ENCODE results near the gene RPGR.

RPGR gene

GRCh38 chrX:38279188-38279587 lies 48.1 kb downstream of the RPGR start:
- Histone ChIP-seq H3K9ac (ENCODE audit: low read length) (no peak overlapping the region), H3K9me3 (ENCODE audit: low read length) (no peaks in the 10 kb centered on the region), H3K36me3 (ENCODE audit: insufficient read depth, low read length) (no peaks in the 10 kb centered on the region), H3K27ac (ENCODE audit: low read depth, low read length) (no peak overlapping the region), H3K27me3 (ENCODE audit: control insufficient read depth in 1 of 2, insufficient read depth in 2 of 2, low read length in 2 of 2) (no peaks in the 10 kb centered on the region), H3K4me1 (ENCODE audit: insufficient read depth, low read length) (no peaks in the 10 kb centered on the region), H3K4me3 (ENCODE audit: low read depth in 1 of 2, low read length in 2 of 2) (no peak overlapping the region)

GRCh38 chrX:38278682-38279081 lies 48.6 kb downstream of the RPGR start:
- H3K9ac ChIP-seq (ENCODE audit: low read length) = no peak overlapping the region

GRCh38 chrX:38277802-38278201 lies 49.5 kb downstream of the RPGR start:
- H3K4me3 ChIP-seq (ENCODE audit: low read depth in 1 of 2, low read length in 2 of 2) = no peak overlapping the region
- no peaks in the 10 kb centered on the region for H3K27me3 ChIP-seq (ENCODE audit: control insufficient read depth in 1 of 2, insufficient read depth in 2 of 2, low read length in 2 of 2)
- no peak overlapping the region for H3K9ac ChIP-seq (ENCODE audit: low read length)
- H3K27ac ChIP-seq (ENCODE audit: low read depth, low read length) = no peak overlapping the region
- H3K9me3 ChIP-seq (ENCODE audit: low read length) = no peaks in the 10 kb centered on the region
- no peaks in the 10 kb centered on the region for H3K4me1 ChIP-seq (ENCODE audit: insufficient read depth, low read length)
- no peaks in the 10 kb centered on the region for H3K36me3 ChIP-seq (ENCODE audit: insufficient read depth, low read length)

More at GRCh38 chrX:38278682-38279081, 48.6 kb downstream of the RPGR start:
- no peaks in the 10 kb centered on the region for H3K27me3 ChIP-seq (ENCODE audit: control insufficient read depth in 1 of 2, insufficient read depth in 2 of 2, low read length in 2 of 2)
- no peak overlapping the region for H3K4me3 ChIP-seq (ENCODE audit: low read depth in 1 of 2, low read length in 2 of 2)
- no peaks in the 10 kb centered on the region for H3K36me3 ChIP-seq (ENCODE audit: insufficient read depth, low read length)
- no peaks in the 10 kb centered on the region for H3K4me1 ChIP-seq (ENCODE audit: insufficient read depth, low read length)
- H3K27ac ChIP-seq (ENCODE audit: low read depth, low read length) = no peak overlapping the region
- no peaks in the 10 kb centered on the region for H3K9me3 ChIP-seq (ENCODE audit: low read length)

GRCh38 chrX:38277136-38277535 lies 50.2 kb downstream of the RPGR start:
- Histone ChIP-seq H3K4me1 (ENCODE audit: insufficient read depth, low read length) (no peaks in the 10 kb centered on the region), H3K9ac (ENCODE audit: low read length) (no peak overlapping the region), H3K27me3 (ENCODE audit: control insufficient read depth in 1 of 2, insufficient read depth in 2 of 2, low read length in 2 of 2) (no peaks in the 10 kb centered on the region), H3K27ac (ENCODE audit: low read depth, low read length) (no peak overlapping the region), H3K9me3 (ENCODE audit: low read length) (no peaks in the 10 kb centered on the region), H3K4me3 (ENCODE audit: low read depth in 1 of 2, low read length in 2 of 2) (no peak overlapping the region), H3K36me3 (ENCODE audit: insufficient read depth, low read length) (no peaks in the 10 kb centered on the region)

GRCh38 chrX:38276089-38276488 lies 51.2 kb downstream of the RPGR start:
- no peaks in the 10 kb centered on the region for H3K27me3 ChIP-seq (ENCODE audit: control insufficient read depth in 1 of 2, insufficient read depth in 2 of 2, low read length in 2 of 2)
- H3K9ac ChIP-seq (ENCODE audit: low read length) = no peak overlapping the region
- no peak overlapping the region for H3K4me3 ChIP-seq (ENCODE audit: low read depth in 1 of 2, low read length in 2 of 2)
- H3K4me1 ChIP-seq (ENCODE audit: insufficient read depth, low read length) = no peaks in the 10 kb centered on the region
- no peaks in the 10 kb centered on the region for H3K9me3 ChIP-seq (ENCODE audit: low read length)
- no peak overlapping the region for H3K27ac ChIP-seq (ENCODE audit: low read depth, low read length)
- H3K36me3 ChIP-seq (ENCODE audit: insufficient read depth, low read length) = no peaks in the 10 kb centered on the region

- H3K27ac ChIP-seq (ENCODE audit: low read depth, low read length) = no peak overlapping the region
Measured at GRCh38 chrX:38275615-38276014, 51.7 kb downstream of the RPGR start.

GRCh38 chrX:38273453-38273852 lies 53.9 kb downstream of the RPGR start:
- no peak overlapping the region for H3K27ac ChIP-seq (ENCODE audit: low read depth, low read length)
- H3K9ac ChIP-seq (ENCODE audit: low read length) = no peak overlapping the region
- no peak overlapping the region for H3K4me3 ChIP-seq (ENCODE audit: low read depth in 1 of 2, low read length in 2 of 2)
- no peaks in the 10 kb centered on the region for H3K27me3 ChIP-seq (ENCODE audit: control insufficient read depth in 1 of 2, insufficient read depth in 2 of 2, low read length in 2 of 2)
- H3K9me3 ChIP-seq (ENCODE audit: low read length) = no peaks in the 10 kb centered on the region
- H3K4me1 ChIP-seq (ENCODE audit: insufficient read depth, low read length) = no peaks in the 10 kb centered on the region
- no peaks in the 10 kb centered on the region for H3K36me3 ChIP-seq (ENCODE audit: insufficient read depth, low read length)

More at GRCh38 chrX:38275615-38276014, 51.7 kb downstream of the RPGR start:
- Histone ChIP-seq H3K9ac (ENCODE audit: low read length) (no peak overlapping the region), H3K4me1 (ENCODE audit: insufficient read depth, low read length) (no peaks in the 10 kb centered on the region), H3K36me3 (ENCODE audit: insufficient read depth, low read length) (no peaks in the 10 kb centered on the region), H3K27me3 (ENCODE audit: control insufficient read depth in 1 of 2, insufficient read depth in 2 of 2, low read length in 2 of 2) (no peaks in the 10 kb centered on the region), H3K9me3 (ENCODE audit: low read length) (no peaks in the 10 kb centered on the region), H3K4me3 (ENCODE audit: low read depth in 1 of 2, low read length in 2 of 2) (no peak overlapping the region)

- Histone ChIP-seq H3K36me3 (ENCODE audit: insufficient read depth, low read length) (no peaks in the 10 kb centered on the region), H3K27ac (ENCODE audit: low read depth, low read length) (no peak overlapping the region), H3K4me1 (ENCODE audit: insufficient read depth, low read length) (no peaks in the 10 kb centered on the region)
Measured at GRCh38 chrX:38271154-38271716, 56.1 kb downstream of the RPGR start.

GRCh38 chrX:38268011-38268410 lies 59.3 kb downstream of the RPGR start:
- Histone ChIP-seq H3K27ac (ENCODE audit: low read depth, low read length) (no peak overlapping the region), H3K4me1 (ENCODE audit: insufficient read depth, low read length) (peaks cover 3% of the 10 kb centered on the region), H3K9ac (ENCODE audit: low read length) (no peak overlapping the region), H3K4me3 (ENCODE audit: low read depth in 1 of 2, low read length in 2 of 2) (no peak overlapping the region), H3K9me3 (ENCODE audit: low read length) (no peaks in the 10 kb centered on the region), H3K36me3 (ENCODE audit: insufficient read depth, low read length) (no peaks in the 10 kb centered on the region), H3K27me3 (ENCODE audit: control insufficient read depth in 1 of 2, insufficient read depth in 2 of 2, low read length in 2 of 2) (no peaks in the 10 kb centered on the region)

More at GRCh38 chrX:38271154-38271716, 56.1 kb downstream of the RPGR start:
- Histone ChIP-seq H3K9me3 (ENCODE audit: low read length) (no peaks in the 10 kb centered on the region), H3K27me3 (ENCODE audit: control insufficient read depth in 1 of 2, insufficient read depth in 2 of 2, low read length in 2 of 2) (no peaks in the 10 kb centered on the region), H3K9ac (ENCODE audit: low read length) (no peak overlapping the region), H3K4me3 (ENCODE audit: low read depth in 1 of 2, low read length in 2 of 2) (no peak overlapping the region)

GRCh38 chrX:38262715-38263620 lies 64.3 kb downstream of the RPGR start:
- Histone ChIP-seq H3K27me3 (ENCODE audit: control insufficient read depth in 1 of 2, insufficient read depth in 2 of 2, low read length in 2 of 2) (no peaks in the 10 kb centered on the region), H3K27ac (ENCODE audit: low read depth, low read length) (no peak overlapping the region), H3K9ac (ENCODE audit: low read length) (no peak overlapping the region)

GRCh38 chrX:38260231-38260630 lies 67.1 kb downstream of the RPGR start:
- no peak overlapping the region for H3K27ac ChIP-seq (ENCODE audit: low read depth, low read length)
- H3K9ac ChIP-seq (ENCODE audit: low read length) = no peak overlapping the region
- no peak overlapping the region for H3K4me3 ChIP-seq (ENCODE audit: low read depth in 1 of 2, low read length in 2 of 2)
- H3K36me3 ChIP-seq (ENCODE audit: insufficient read depth, low read length) = no peaks in the 10 kb centered on the region
- H3K27me3 ChIP-seq (ENCODE audit: control insufficient read depth in 1 of 2, insufficient read depth in 2 of 2, low read length in 2 of 2) = no peaks in the 10 kb centered on the region
- H3K9me3 ChIP-seq (ENCODE audit: low read length) = no peaks in the 10 kb centered on the region
- peaks cover 4% of the 10 kb centered on the region for H3K4me1 ChIP-seq (ENCODE audit: insufficient read depth, low read length)

More at GRCh38 chrX:38262715-38263620, 64.3 kb downstream of the RPGR start:
- H3K4me1 ChIP-seq (ENCODE audit: insufficient read depth, low read length) = peaks cover 4% of the 10 kb centered on the region
- no peaks in the 10 kb centered on the region for H3K9me3 ChIP-seq (ENCODE audit: low read length)
- no peaks in the 10 kb centered on the region for H3K36me3 ChIP-seq (ENCODE audit: insufficient read depth, low read length)
- H3K4me3 ChIP-seq (ENCODE audit: low read depth in 1 of 2, low read length in 2 of 2) = no peak overlapping the region
